Measurements from ENCODE around the gene BSG. TPM values are rescaled to one million over a fixed set of nuclear protein-coding genes. Genes with fewer than 3 reads are reported as not detected.
"Not testable (repeated sequence)": the region's sequence is repeated elsewhere in the genome, so short reads cannot be mapped to it uniquely, and the experiment has no call there.

The BSG gene
- total RNA-seq, 1 experiment from 2014 or later, result 674 TPM

DNA sequence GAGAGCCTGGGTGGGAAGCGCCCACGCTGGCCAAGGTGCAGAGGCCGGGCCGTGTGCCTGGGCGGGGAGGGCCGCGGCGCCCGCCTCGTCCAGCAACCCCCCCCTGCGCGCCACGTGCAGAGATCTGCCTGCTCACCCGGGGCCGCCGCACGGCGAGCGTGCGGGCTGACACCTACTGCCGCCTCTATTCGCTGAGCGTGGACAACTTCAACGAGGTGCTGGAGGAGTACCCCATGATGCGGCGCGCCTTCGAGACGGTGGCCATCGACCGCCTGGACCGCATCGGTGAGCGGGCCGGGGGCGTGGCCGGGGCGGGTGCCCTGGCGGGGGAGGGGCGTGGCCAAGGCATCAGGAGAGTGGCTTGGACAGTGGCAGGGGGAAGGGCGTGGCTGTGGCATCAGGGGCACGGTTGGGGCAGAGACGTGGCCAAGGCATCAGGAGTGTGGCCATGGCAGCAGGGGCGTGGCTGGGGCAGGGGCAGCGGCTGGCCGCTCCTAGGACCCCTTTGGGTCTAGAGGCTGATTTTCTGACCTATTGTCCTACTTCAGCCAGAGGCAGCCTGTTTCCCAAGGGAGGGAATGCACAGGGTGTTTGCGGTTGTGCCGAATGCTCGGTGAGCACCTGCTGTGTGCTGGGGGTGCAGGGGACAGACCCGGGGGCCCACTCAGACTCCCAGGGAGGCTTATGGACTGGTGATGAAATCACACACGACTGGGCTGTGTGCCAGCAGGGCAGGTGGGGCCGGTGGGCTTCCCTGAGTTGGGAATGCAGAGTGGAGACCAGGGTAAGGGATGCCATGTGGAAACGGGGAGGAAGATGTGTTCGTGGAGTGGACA lies 41.6 kb downstream of the BSG start:
- in situ Hi-C loops (cut with HindIII; ENCODE audit: low sequenced_read_pairs), result no loop called here
- DNase-seq (ENCODE audit: low spot score), result no peak

DNA sequence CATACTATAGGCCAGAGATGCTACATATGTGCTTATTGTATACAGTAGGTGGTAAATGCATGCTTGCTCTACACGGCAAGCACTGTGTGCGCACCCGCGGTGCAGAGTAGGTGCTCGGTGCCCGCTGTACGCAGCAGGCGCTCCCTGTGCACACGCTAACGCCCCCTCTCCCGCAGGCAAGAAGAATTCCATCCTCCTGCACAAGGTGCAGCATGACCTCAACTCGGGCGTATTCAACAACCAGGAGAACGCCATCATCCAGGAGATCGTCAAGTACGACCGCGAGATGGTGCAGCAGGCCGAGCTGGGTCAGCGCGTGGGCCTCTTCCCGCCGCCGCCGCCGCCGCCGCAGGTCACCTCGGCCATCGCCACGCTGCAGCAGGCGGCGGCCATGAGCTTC lies 43.2 kb downstream of the BSG start:
- in situ Hi-C loops (cut with HindIII; ENCODE audit: low sequenced_read_pairs), result no loop called here
- no peak for DNase-seq (ENCODE audit: low spot score)

DNA sequence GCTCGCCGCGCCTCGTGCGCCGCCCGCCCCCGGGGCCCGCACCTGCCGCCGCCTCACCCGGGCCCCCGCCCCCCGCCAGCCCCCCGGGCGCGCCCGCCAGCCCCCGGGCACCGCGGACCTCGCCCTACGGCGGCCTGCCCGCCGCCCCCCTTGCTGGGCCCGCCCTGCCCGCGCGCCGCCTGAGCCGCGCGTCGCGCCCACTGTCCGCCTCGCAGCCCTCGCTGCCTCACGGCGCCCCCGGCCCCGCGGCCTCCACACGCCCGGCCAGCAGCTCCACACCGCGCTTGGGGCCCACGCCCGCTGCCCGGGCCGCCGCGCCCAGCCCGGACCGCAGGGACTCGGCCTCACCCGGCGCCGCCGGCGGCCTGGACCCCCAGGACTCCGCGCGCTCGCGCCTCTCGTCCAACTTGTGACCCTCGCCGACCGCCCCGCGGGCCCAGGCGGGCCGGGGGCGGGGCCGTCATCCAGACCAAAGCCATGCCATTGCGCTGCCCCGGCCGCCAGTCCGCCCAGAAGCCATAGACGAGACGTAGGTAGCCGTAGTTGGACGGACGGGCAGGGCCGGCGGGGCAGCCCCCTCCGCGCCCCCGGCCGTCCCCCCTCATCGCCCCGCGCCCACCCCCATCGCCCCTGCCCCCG lies 43.8 kb downstream of the BSG start:
- in situ Hi-C loops (cut with HindIII; ENCODE audit: low sequenced_read_pairs), result no loop called here
- no peak for DNase-seq (ENCODE audit: low spot score)

DNA sequence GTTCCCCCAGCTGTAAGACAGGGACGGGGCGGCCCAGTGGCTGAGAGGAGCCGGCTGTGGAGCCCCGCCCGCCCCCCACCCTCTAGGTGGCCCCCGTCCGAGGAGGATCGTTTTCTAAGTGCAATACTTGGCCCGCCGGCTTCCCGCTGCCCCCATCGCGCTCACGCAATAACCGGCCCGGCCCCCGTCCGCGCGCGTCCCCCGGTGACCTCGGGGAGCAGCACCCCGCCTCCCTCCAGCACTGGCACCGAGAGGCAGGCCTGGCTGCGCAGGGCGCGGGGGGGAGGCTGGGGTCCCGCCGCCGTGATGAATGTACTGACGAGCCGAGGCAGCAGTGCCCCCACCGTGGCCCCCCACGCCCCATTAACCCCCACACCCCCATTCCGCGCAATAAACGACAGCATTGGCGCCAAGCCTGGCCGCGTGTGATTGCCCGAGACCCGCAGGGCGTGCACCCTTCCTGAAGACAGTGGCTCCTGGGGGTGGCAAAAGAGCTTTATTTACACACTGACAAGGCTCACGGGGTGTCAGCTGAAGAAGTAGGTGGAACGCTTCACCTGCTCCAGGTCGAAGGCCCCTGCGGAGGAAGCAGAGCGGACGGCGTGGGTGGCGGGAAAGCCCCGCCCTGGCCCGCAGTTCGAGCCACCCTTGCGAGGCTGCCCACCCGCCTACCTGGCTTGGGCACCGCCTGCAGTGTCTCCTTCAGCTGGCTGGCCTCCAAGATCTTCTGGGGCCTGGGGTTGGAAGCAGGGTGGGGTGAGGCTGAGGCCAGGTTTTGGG lies 44.5 kb downstream of the BSG start:
- in situ Hi-C loops (cut with HindIII; ENCODE audit: low sequenced_read_pairs), result no loop called here
- DNase-seq (ENCODE audit: low spot score), result no peak

DNA sequence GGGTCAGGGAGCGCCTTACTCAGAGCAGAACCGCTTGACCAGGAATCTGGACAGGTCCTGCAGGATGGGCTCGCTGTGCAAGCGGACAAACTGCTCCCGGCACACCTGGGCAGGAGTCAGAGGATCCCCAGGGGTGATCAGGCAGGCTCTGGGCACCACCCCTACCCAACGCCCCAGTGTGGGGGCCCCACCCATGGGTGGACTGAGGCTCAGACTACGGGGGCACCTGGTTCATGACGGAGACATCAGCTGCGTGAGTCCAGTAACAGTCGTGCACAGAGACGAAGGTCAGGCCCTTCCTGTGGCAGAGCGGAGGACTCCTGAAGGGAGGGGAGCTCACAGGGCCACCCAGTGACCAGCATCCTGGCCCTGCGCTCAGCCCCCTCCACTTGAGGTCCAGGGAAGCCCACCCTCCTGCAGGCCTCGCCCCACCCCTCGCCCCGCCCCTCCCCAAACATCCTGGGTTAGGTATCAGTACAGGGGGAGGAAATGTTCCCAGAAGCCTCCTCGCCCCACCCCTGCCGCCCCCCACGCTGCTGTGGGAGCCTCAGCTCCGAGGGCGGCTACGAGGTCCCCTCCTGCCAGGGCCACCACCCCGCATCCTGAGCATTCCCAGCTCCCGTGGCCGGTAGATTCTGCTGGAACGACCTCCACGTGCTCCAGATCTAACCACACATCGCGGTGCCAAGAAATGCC lies 45.3 kb downstream of the BSG start:
- in situ Hi-C loops (cut with HindIII; ENCODE audit: low sequenced_read_pairs), result no loop called here
- no peak for DNase-seq (ENCODE audit: low spot score)

DNA sequence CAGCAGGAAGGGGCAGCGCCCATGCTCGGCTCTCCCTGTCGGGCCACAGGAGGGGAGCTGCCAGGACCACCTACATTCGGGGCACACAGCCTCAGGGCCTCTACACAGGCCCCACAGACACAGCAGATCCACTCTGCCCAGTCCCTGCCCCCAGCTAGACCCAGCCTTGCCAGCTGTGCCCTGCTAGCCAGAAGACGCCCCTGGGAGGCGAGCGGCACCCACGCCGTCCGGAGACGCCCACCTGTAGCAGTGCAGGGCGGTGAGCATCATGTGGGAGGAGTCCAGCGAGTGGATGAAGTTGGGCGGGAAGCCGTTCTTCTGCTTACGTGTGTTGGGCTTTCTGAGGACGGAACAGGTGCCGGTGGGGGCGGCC lies 45.8 kb downstream of the BSG start:
- DNase-seq (ENCODE audit: low spot score), result no peak
- in situ Hi-C loops (cut with HindIII; ENCODE audit: low sequenced_read_pairs), result no loop called here

DNA sequence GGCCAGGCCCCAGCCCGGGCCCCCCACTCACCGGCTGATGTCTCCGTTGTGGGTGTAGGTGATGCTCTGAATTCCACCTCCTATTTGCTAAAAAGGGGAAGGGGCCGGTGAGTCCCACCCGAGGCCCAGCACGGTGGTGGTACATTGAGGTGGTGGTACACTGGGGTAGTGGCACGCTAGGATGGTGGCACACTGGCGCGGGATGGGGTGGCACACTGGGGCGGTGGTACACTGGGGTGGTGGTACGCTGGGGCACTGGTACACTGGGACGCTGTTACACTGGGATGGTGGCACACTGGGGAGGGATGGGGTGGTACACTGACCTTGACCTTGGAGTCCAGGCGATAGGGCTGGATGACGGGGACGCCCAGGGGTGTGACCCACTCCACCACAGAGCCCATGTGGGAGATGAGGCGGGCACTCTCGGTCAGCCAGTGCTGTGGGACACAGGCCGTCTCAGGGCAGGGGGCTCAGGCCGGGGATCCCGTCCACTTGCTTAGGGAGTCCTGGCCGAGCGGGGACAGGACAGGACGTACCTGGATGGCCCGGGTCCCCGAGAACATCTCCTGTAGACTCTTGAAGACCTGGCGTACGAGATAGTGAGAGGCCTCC lies 46.4 kb downstream of the BSG start:
- in situ Hi-C loops (cut with HindIII; ENCODE audit: low sequenced_read_pairs), result no loop called here

DNA sequence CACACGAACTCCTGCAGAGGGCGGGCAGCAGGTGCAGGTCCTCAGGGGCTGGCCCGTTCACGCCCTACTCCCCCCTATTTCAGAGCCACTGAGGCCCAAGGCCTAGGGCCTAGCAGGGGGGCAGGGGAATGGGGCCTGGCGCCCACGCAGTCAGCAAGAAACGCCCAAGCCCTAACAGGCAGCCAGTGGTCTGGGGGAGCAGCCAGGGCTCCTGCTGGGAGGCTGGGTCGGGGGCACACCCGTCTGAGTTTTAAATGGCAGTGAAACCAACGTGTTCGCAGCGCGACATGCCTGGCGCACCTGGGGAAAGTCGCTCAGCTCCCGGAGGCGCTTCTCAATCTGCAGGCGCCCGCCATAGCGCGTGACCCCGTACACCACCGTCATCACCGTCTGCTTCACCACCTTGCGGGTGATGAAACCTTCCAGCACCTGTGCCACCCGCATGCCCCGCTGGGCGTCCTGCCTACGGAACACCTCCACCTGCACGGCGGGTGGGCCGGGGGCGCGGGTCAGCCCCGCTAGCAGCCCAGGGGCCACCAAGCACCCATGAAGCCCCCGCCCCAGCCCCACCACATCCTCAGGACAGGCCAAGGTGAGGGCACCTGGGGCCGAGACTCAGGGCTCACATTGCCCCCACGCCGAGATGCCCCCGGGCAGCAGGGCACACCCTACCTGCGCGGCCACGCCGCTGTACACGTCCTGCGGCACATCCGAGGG lies 47.0 kb downstream of the BSG start:
- DNase-seq (ENCODE audit: low spot score), result no peak
- in situ Hi-C loops (cut with HindIII; ENCODE audit: low sequenced_read_pairs), result no loop called here

More for the DNA sequence above, 46.4 kb downstream of the BSG start:
- no peak for DNase-seq (ENCODE audit: low spot score)

DNA sequence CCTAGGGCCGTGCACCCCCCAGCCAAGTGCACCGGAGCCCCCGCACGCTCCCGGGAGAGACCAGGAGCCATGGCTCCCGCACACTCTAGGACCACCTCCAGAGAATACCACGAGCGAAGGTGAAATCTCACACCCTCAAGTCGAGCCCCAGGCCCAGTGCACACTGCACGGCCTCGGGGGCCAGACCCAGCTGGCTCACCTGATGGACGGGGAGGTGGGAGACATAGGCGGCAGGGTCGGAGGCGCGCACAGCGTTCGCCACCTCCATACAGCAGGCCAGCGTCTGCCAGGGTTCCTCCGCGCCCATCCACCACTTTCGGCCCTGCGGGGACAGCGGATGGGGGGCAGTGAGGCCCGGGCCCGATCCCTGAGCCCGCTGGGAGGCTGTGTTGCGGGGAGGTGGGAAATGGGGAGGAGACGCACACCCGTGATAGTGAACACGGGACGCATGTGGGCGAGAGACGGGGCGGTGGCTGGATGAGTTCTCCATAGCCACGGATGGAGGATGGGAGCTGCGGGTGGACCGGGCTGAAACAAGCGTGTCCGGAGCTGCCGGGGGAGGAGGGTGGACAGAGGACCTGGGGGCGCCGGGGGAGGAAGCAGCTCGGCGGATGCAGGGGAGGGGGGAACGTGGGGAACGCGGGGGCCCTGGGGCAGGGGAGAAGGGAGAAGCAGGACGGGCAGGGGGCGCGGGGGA lies 47.9 kb downstream of the BSG start:
- no peak for DNase-seq (ENCODE audit: low spot score)
- in situ Hi-C loops (cut with HindIII; ENCODE audit: low sequenced_read_pairs), result no loop called here

DNA sequence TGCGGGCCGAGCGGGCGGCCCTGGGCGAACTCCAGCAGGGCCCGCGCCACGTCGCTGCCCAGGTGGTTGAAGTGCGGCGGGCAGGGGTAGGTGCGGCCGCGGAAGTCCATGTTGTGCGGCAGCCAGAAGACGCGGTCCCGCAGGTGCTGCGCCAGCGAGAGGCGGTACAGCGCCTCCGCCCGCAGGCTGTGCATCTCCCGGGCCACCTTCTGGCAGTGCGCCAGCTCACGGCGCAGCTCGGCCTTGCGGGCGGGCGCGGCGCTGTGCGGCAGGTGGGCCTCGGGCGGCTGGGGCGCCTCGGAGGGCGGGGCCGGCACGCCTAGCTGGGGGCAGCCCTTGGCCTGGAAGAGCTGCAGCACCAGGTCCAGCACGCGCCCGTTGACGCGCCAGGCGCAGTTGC lies 48.8 kb downstream of the BSG start:
- DNase-seq (ENCODE audit: low spot score); in situ Hi-C loops (cut with HindIII; ENCODE audit: low sequenced_read_pairs): not testable (repeated sequence)

DNA sequence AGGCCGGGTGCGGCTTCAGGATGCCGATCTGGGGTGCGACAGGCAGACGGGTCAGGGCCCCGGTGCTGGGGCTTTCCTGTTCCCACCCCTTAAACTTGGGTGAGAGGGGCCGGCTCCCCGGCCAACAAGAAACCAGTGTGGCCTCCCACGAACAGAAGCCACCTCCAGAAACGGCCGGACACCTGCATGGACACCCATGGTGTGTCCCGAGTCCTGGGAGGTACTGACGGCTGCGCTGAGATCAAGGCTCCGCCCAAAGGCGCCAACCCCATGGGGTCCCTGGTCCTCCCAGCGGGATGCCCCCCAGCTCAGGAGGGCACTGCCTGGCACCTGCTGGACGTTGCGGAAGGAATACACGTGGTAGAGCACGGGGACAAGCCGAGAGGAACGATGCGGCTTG lies 49.4 kb downstream of the BSG start:
- in situ Hi-C loops (cut with HindIII; ENCODE audit: low sequenced_read_pairs), result no loop called here
- no peak for DNase-seq (ENCODE audit: low spot score)

DNA sequence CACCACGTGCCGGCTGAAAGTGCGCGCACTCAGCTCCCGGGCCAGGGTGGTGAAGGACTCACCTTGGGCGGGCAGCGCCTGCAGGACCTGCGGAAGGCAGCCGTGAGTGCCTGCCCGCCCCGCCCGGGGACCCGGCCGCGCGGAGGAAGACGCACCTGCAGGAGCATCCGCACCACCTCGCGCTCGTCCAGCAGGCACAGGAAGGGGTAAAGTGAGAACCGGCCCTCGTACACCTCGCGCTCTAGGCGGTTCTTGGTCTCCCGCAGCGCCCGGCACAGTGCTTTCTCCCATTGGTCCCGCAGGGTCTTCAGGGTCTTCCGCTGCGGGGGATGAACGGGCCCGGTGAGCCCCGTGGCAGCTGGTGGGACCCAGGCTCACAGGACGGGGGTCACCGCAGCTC lies 50.3 kb downstream of the BSG start:
- DNase-seq (ENCODE audit: low spot score), result no peak
- in situ Hi-C loops (cut with HindIII; ENCODE audit: low sequenced_read_pairs), result no loop called here

DNA sequence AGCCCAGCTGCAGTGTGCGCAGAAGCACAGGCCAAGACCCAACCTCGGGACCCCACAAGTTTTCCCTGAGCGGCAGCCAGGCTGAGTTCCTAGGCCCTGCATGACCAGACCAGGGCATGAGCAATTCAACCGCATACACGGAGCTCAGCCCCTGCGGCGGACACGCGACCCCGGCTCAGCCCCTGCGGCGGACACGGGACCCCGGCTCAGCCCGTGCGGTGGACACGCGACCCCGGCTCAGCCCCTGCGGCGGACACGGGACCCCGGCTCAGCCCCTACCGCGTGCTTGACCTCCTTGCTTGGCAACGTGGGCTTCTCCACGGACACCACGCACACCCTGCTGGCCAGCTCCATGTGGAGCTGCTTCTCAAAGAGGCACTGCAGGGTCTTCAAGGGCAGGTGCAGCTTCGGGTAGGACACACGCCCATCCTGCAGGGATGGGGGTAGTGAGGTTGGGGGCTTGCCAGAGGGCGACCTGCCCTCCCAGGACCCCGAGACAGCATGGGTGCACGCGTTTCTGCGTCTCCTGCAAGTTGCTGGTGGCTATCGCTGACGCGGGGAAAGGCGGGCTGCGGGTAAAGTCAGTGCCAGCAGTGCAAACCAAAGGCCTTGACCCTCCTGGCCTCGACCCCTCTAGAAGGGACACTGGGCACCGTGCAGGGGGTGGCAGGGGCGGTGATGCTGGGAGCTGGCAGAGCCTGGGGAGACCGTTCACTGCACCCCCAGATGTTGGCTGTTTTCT lies 51.0 kb downstream of the BSG start:
- in situ Hi-C loops (cut with HindIII; ENCODE audit: low sequenced_read_pairs), result no loop called here
- no peak for DNase-seq (ENCODE audit: low spot score)

DNA sequence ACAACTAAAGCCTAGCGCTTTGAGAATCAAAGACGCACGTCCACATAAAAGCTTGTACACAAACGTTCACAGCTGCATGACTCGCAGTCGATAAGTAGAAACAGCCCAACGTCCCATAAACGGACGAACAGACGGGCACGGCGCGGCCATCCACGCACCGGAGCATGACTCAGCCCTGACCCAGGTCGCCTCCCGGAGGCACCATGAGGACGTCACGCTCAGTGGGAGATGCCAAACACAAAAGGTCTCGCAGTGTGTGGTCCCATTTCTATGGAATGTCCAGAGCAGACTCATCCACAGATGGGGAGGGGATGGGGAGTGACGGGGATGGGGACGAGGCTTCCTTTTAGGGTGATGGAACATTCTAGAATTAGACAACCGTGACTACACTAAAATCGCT lies 51.6 kb downstream of the BSG start:
- in situ Hi-C loops (cut with HindIII; ENCODE audit: low sequenced_read_pairs), result no loop called here
- DNase-seq (ENCODE audit: low spot score), result no peak

DNA sequence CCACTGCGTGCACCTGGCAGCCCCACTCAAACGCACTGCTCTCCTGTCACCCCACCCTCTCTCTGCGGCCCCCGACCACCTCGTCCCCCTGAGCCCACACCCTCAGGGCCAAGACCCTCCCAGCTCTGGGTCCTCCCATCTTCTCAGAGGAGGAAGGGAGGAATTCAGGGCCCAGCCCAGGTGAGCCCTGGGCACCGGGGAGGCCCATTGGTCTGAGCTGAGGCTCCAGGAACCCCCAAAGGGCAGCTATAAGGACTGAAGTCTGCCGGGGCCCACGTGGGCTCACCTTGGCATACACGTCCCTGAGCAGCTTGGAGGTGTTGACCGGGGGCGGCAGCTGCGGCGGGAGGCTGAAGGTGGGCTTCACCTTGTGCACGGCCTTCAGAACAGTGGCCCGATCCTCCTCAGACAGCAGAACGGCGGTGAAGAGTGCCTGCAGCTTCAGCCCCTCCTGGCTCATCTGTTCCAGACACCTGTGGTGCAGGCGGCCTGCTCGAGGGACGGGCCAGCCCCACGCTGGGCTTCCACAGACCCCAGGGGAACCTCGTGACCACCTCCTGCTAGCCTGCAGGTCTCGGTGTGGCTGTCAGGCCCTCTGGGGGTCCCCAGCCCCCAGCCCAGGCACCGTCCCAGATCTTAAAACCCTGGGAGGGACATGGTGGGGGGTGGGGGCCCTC lies 52.2 kb downstream of the BSG start:
- in situ Hi-C loops (cut with HindIII; ENCODE audit: low sequenced_read_pairs), result no loop called here
- DNase-seq (ENCODE audit: low spot score), result no peak

DNA sequence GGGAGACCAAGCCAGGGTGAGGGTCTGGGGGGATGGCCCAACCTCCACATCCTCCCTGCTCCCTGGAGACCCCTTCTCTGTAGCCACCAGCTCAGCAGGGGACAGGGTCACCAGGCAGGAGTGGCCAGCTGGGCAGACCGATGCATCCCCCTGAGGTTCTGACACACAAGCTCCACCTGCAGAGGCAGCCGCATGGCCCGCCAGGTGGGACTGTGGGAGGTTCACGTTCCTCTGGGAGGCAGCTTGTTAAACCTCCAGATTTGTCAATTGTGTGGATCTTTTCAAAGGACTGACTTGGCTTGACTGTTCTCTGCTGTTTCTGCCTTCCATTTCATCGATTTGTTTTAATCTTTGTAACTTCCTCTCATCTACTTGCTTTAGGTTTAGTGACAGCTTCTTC lies 52.9 kb downstream of the BSG start:
- no peak for DNase-seq (ENCODE audit: low spot score)
- in situ Hi-C loops (cut with HindIII; ENCODE audit: low sequenced_read_pairs), result no loop called here

DNA sequence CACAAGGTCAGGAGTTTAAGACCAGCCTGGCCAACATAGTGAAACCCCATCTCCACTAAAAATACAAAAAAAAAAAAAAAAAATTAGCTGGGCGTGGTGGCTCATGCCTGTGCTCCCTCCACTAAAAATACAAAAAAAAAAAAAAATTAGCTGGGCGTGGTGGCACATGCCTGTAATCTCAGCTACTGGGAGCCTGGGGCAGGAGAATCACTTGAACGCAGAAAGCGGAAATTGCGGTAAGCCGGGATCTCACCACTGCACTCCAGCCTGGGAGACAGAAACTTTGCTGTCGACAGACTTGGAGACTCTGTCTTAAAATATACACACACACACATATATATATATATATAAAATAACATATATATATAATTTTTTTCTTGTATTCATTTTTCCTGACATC lies 54.2 kb downstream of the BSG start:
- in situ Hi-C loops (cut with HindIII; ENCODE audit: low sequenced_read_pairs); DNase-seq (ENCODE audit: low spot score): not testable (repeated sequence)

Measured in G401 (cell line).